Left ventricle myocardium inferior (tissue), 1 donor: ENCODE results near the gene METTL22. TPM values are rescaled to one million over a fixed set of nuclear protein-coding genes. Genes with fewer than 3 reads are reported as not detected.

ENCODE experiments used
- DNase-seq: peaks from one replicate; pipeline ENCODE4 v3.0.0-alpha.2; 2020
- H3K27ac ChIP-seq: fragments of 200-600 bp; replicated peaks from 2 replicates; pipeline ENCODE4 v1.8.0; 2021
- H3K27me3 ChIP-seq: fragments of 200-600 bp; 2 replicates; pipeline ENCODE4 v1.8.0; 2021; ENCODE audit warnings: low read depth
- H3K36me3 ChIP-seq: fragments of 200-600 bp; 2 replicates; pipeline ENCODE4 v1.8.0; 2021
- H3K4me1 ChIP-seq: fragments of 200-600 bp; 2 replicates; pipeline ENCODE4 v1.8.0; 2021
- H3K4me3 ChIP-seq: fragments of 200-600 bp; 2 replicates; pipeline ENCODE4 v1.8.0; 2021; ENCODE audit warnings: mild to moderate bottlenecking, moderate library complexity
- H3K9me3 ChIP-seq: fragments of 200-600 bp; replicated peaks from 2 replicates; pipeline ENCODE4 v1.8.0; 2021
- intact Hi-C: fragments of 100-400 bp; cut with micrococcal nuclease; formaldehyde crosslinking; loops from one replicate; pipeline ENCODE4 v1.11.0; 2022
- total RNA-seq: library from RNA; stranded (reverse); fragmentation: NEBNext Ultra II Directional; extraction: Animal tissue kit (Norgen Biotek cat#: 25700); gene quantifications from one replicate; pipeline ENCODE4 v1.2.1, GENCODE V29; 2021
- TF ChIP-seq, protein P1 (sequence below): fragments of 200-600 bp; IDR thresholded peaks from 2 replicates; pipeline ENCODE4 v1.8.0; 2021; ENCODE audit warnings: antibody characterized with exemption, mild to moderate bottlenecking, borderline replicate concordance
- donor health status: DM: no; HTN: yes; CAD: no; lungs with severe emphysema.

METTL22 gene
- total RNA-seq, 1 donor from 2014 or later: 27.3 TPM

DNA sequence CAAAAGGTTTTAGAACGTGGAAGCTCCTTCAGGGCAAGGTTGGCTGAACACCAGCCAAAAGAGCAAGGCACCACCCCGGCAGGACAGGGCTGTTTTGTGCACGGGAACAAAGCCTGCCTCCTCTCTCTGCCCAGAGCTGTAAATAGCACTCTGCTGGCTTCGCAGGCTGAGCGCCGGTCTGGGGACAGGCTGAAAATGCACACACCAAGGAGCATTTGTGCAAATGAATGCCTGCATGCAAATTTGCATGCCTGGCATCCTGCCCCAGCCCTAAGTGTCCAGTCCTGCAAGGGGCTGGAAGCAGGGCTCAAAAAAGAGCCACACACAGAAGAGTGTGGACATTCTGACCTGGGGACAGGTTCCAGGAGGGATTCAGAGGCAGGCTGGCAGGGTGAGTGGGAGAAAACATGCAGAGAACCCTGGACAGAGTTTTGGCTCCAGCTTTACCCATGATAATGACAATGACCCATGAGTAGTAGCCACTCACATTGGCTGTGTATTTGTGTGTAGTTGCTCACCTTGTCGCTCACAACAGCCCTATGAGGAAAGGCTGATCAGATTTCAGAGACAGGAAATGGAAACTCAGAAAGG lies 64.6 kb downstream of the METTL22 start:
- intact Hi-C loops: no loop called here
- Histone ChIP-seq H3K27me3 (no peaks in the 10 kb centered on the region), H3K4me1 (peaks cover 15% of the 10 kb centered on the region), H3K36me3 (peaks cover 8% of the 10 kb centered on the region), H3K4me3 (peak overlapping the region; percentile 14), H3K27ac (peak overlapping the region; percentile 74), H3K9me3 (peaks cover 15% of the 10 kb centered on the region)
- TF ChIP-seq, protein P1, sequence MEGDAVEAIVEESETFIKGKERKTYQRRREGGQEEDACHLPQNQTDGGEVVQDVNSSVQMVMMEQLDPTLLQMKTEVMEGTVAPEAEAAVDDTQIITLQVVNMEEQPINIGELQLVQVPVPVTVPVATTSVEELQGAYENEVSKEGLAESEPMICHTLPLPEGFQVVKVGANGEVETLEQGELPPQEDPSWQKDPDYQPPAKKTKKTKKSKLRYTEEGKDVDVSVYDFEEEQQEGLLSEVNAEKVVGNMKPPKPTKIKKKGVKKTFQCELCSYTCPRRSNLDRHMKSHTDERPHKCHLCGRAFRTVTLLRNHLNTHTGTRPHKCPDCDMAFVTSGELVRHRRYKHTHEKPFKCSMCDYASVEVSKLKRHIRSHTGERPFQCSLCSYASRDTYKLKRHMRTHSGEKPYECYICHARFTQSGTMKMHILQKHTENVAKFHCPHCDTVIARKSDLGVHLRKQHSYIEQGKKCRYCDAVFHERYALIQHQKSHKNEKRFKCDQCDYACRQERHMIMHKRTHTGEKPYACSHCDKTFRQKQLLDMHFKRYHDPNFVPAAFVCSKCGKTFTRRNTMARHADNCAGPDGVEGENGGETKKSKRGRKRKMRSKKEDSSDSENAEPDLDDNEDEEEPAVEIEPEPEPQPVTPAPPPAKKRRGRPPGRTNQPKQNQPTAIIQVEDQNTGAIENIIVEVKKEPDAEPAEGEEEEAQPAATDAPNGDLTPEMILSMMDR: no peak
- DNase-seq: peak; percentile 36

DNA sequence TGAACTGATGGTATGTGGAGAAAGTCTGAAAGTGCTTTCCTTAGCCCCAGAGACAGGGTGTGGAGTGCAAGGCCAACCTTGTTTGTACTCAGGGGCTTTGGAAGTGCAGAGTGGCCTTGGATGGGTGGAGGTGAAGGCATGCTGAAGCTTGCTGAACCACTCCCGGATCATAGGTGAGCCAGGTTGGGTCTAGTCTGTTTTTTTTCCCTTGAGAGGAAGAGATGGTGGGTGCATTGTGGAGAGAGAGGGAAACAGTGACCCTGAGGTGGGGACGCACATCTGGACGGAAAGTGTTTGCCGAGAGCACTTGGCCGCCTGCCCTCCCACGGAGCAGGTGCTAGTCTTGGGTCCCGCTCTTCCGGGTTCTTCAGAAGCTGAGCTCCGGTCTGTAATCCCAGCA lies 65.4 kb downstream of the METTL22 start:
- no peak for DNase-seq
- peak overlapping the region; percentile 74 for H3K27ac ChIP-seq
- peaks cover 15% of the 10 kb centered on the region for H3K9me3 ChIP-seq
- TF ChIP-seq, protein P1: no peak
- H3K4me1 ChIP-seq: peaks cover 15% of the 10 kb centered on the region
- H3K4me3 ChIP-seq: no peak overlapping the region
- no peaks in the 10 kb centered on the region for H3K27me3 ChIP-seq
- peaks cover 8% of the 10 kb centered on the region for H3K36me3 ChIP-seq
- intact Hi-C loops: no loop called here

DNA sequence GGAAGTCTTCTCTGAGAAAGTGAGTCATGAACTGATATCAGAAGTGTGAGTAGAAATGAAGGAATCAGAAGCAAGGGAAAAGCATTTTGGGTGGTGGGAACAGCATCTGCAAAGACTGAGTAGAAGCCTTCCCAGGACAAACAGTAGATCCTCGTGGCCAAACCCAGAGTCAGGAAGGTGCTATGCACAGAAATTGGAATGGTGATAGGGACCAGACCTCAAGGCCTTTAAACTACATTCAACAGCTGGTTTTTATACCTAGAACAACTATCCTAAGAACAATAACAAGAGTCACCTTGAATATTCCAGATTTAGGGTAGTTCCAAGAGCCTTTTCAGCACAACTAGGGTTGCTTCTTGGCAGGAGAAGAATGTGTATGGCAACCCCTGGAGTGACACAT lies 68.2 kb downstream of the METTL22 start:
- Histone ChIP-seq H3K27me3 (no peaks in the 10 kb centered on the region), H3K9me3 (peaks cover 15% of the 10 kb centered on the region), H3K4me1 (peaks cover 15% of the 10 kb centered on the region), H3K4me3 (no peak overlapping the region), H3K27ac (no peak overlapping the region), H3K36me3 (peaks cover 8% of the 10 kb centered on the region)
- TF ChIP-seq, protein P1: no peak
- intact Hi-C loops: no loop called here
- DNase-seq: no peak

DNA sequence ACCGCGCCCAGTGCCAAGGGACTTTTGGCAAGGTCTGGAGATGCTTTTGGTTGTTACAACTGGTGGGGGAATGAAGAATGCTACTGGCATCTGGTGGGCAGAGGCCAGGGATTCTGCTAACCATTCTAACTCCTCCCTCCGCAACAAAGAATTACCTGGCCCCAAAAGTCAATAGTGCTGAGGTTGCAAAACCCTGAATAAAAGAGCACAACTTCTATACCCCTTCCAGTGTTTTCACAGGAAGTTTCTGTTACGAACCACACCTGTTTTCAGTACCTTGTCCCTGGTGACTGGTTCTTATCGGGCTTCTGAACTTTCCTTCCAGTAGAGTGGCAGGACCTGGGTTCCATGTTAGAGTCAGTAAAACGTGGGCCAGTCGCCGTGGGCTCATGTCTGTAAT lies 70.2 kb downstream of the METTL22 start:
- intact Hi-C loops: no loop called here
- Histone ChIP-seq H3K27ac (no peak overlapping the region), H3K4me1 (peaks cover 3% of the 10 kb centered on the region), H3K4me3 (no peak overlapping the region), H3K27me3 (no peaks in the 10 kb centered on the region), H3K36me3 (peaks cover 8% of the 10 kb centered on the region), H3K9me3 (peaks cover 15% of the 10 kb centered on the region)
- TF ChIP-seq, protein P1: no peak
- DNase-seq: no peak

DNA sequence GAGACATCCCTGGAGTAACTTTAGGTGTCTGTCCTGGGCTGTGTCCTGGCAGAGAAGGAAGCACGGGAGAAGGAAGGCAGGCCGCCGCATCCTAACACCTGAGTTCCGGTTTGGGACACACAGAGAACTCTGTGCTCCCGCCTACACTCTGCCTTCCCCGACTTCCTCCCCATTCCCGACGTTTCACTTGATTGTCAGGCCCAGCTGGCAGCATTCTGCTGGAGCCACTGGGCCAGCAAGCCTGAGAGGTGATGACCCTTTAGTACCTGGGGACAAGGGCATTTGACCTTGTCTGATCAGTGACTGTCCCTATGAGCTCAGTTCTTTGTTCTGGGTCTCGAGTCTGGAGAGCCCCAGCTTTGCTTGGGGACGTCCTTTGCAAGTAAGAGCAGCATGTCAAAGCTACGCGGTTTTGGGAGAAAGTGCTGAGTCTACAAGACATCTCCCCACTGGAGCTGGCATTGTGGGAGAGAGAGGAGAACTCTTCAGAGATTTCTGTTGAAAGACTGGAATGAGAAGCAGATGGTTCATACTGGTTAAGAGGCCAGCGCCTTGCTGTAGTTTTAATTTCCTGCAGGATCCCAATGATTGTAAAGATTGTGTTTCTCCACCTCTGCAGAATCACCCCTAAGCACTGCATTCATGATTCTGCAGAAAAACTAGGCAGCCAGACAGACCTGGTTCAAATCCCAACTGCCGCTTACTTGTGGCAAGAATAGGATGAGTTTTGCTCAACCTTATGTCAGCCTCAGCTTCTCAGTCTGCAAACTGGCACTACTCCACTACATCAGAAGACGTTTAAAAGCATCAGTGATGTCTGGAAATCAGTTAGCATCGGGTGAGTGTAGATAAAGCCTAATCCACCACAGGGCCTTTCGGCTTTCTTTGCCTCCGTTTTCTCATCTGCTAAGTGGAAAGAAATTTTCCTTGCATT lies 73.6 kb downstream of the METTL22 start:
- DNase-seq: no peak
- H3K4me1 ChIP-seq: no peaks in the 10 kb centered on the region
- H3K9me3 ChIP-seq: peaks cover 2% of the 10 kb centered on the region
- intact Hi-C loops: no loop called here
- H3K27me3 ChIP-seq: no peaks in the 10 kb centered on the region
- H3K4me3 ChIP-seq: no peak overlapping the region
- H3K27ac ChIP-seq: no peak overlapping the region
- TF ChIP-seq, protein P1: no peak
- H3K36me3 ChIP-seq: peaks cover 2% of the 10 kb centered on the region
